OCI-LY1 (cell line): ENCODE measurements around the gene UBXN10.

Source experiments
- H2AFZ ChIP-seq: fragments of 200-600 bp; sonication (generic), shearing (Covaris generic); 2 replicates; pipeline ENCODE4 v1.6.0; 2014; ENCODE audit warnings: antibody characterized with exemption, mild to moderate bottlenecking, low read length
- H3F3A ChIP-seq: fragments of 200-600 bp; sonication (generic), shearing (Covaris generic); 2 replicates; pipeline ENCODE4 v1.6.0; 2014; ENCODE audit warnings: mild to moderate bottlenecking, antibody characterized with exemption, low read length, moderate library complexity; ENCODE audit not compliant: insufficient read depth
- H3K27ac ChIP-seq: fragments of 200-600 bp; sonication (generic); 2 replicates; pipeline ENCODE4 v1.5.1; 2014; ENCODE audit warnings: low read length, mixed run types, mild to moderate bottlenecking, low read depth; ENCODE audit not compliant: poor library complexity, severe bottlenecking
- H3K27me3 ChIP-seq: fragments of 200-600 bp; sonication (generic); 2 replicates; pipeline ENCODE4 v1.6.0; 2014; ENCODE audit warnings: antibody characterized with exemption, mild to moderate bottlenecking, low read length, moderate library complexity; ENCODE audit not compliant: insufficient read depth
- H3K36me3 ChIP-seq: fragments of 200-600 bp; sonication (generic); 2 replicates; pipeline ENCODE4 v1.6.1; 2014; ENCODE audit warnings: mild to moderate bottlenecking, antibody characterized with exemption, low read length, moderate library complexity, mixed read lengths; ENCODE audit not compliant: insufficient read depth
- H3K4me1 ChIP-seq: fragments of 200-600 bp; sonication (generic); 2 replicates; pipeline ENCODE4 v1.5.1; 2014; ENCODE audit warnings: mild to moderate bottlenecking, low read length, moderate library complexity; ENCODE audit not compliant: insufficient read depth, severe bottlenecking
- H3K4me2 ChIP-seq: fragments of 200-600 bp; sonication (generic), shearing (Covaris generic); 2 replicates; pipeline ENCODE4 v1.6.1; 2014; ENCODE audit warnings: low read length
- H3K4me3 ChIP-seq: fragments of 200-600 bp; sonication (generic); 2 replicates; pipeline ENCODE4 v1.5.1; 2014; ENCODE audit warnings: low read length, low read depth, mild to moderate bottlenecking, mixed read lengths; ENCODE audit not compliant: poor library complexity, severe bottlenecking
- H3K79me2 ChIP-seq: fragments of 200-600 bp; shearing (Covaris generic); 2 replicates; pipeline ENCODE4 v1.6.1; 2016; ENCODE audit warnings: mixed run types, low read length, mixed read lengths; ENCODE audit not compliant: insufficient read depth
- H3K9ac ChIP-seq: fragments of 200-600 bp; sonication (generic), shearing (Covaris generic); 2 replicates; pipeline ENCODE4 v1.6.1; 2014; ENCODE audit warnings: mild to moderate bottlenecking, low read length, mixed read lengths
- H3K9me2 ChIP-seq: fragments of 200-600 bp; sonication (generic), shearing (Covaris generic); 2 replicates; pipeline ENCODE4 v1.6.1; 2014; ENCODE audit warnings: low read depth, mild to moderate bottlenecking, low read length, mixed read lengths
- H3K9me3 ChIP-seq: fragments of 200-600 bp; shearing (Covaris generic); 2 replicates; pipeline ENCODE4 v1.6.1; 2014; ENCODE audit warnings: low read length, mixed read lengths
- H4K20me1 ChIP-seq: fragments of 200-600 bp; sonication (generic), shearing (Covaris generic); 2 replicates; pipeline ENCODE4 v1.6.0; 2016; ENCODE audit warnings: mild to moderate bottlenecking, low read length; ENCODE audit not compliant: insufficient read depth
- EZH2 ChIP-seq: fragments of 200-600 bp; sonication (generic), shearing (Covaris generic); IDR thresholded peaks from 2 replicates; pipeline ENCODE4 v1.8.0; 2017; ENCODE audit warnings: borderline replicate concordance, mixed run types, mild to moderate bottlenecking, antibody characterized with exemption, low read length, moderate library complexity, mixed read lengths
- TF ChIP-seq, protein P1 (sequence below): fragments of 200-600 bp; sonication (generic), shearing (Covaris generic); IDR thresholded peaks from 2 replicates; pipeline ENCODE4 v1.5.1; 2017; ENCODE audit warnings: mild to moderate bottlenecking, antibody characterized with exemption, low read length, moderate library complexity, mixed read lengths

UBXN10 gene

DNA sequence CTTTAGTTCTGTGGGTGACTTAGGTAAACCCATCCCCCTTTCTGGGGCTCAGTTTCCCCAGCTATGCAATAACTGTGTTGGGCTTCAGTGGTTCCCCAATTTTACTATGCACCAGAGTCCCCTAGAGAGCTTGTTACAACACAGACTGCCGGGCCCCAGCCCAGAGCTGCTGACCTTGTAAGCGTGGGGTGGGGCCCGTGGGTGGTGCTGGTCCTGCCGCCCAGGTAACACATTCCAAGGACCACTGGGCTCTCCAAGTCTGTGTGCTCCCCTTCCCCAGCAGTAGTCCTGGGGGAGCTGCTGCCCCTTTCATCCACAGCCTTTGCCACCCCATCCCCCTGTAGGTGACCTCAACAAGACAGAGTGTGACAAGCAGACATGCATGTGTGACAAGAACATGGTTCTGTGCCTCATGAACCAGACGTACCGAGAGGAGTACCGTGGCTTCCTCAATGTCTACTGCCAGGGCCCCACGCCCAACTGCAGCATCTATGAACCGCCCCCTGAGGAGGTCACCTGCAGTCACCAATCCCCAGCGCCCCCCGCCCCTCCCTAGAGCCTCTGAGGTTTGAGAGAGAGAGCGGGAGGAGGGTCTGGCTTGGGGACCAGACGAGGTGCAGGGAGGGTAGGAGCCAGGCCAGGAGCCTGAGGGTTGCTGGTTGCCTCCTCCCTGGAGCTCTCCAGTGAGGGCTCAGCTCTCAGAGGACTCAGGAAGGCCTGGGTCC is 37.9 kb upstream of the UBXN10 start:
- Histone ChIP-seq H3K9me3 (no peaks in the 10 kb centered on the region), H2AFZ (no peak overlapping the region), H3F3A (no peaks in the 10 kb centered on the region), H3K36me3 (no peaks in the 10 kb centered on the region), H4K20me1 (no peaks in the 10 kb centered on the region), H3K27me3 (no peaks in the 10 kb centered on the region), H3K9me2 (no peaks in the 10 kb centered on the region), H3K79me2 (no peaks in the 10 kb centered on the region), H3K4me3 (no peak overlapping the region), H3K9ac (no peak overlapping the region), H3K4me2 (no peak overlapping the region), H3K4me1 (peaks cover 6% of the 10 kb centered on the region), H3K27ac (no peak overlapping the region)
- TF ChIP-seq, protein P1, sequence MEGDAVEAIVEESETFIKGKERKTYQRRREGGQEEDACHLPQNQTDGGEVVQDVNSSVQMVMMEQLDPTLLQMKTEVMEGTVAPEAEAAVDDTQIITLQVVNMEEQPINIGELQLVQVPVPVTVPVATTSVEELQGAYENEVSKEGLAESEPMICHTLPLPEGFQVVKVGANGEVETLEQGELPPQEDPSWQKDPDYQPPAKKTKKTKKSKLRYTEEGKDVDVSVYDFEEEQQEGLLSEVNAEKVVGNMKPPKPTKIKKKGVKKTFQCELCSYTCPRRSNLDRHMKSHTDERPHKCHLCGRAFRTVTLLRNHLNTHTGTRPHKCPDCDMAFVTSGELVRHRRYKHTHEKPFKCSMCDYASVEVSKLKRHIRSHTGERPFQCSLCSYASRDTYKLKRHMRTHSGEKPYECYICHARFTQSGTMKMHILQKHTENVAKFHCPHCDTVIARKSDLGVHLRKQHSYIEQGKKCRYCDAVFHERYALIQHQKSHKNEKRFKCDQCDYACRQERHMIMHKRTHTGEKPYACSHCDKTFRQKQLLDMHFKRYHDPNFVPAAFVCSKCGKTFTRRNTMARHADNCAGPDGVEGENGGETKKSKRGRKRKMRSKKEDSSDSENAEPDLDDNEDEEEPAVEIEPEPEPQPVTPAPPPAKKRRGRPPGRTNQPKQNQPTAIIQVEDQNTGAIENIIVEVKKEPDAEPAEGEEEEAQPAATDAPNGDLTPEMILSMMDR = no peak
- no peak for TF ChIP-seq EZH2

DNA sequence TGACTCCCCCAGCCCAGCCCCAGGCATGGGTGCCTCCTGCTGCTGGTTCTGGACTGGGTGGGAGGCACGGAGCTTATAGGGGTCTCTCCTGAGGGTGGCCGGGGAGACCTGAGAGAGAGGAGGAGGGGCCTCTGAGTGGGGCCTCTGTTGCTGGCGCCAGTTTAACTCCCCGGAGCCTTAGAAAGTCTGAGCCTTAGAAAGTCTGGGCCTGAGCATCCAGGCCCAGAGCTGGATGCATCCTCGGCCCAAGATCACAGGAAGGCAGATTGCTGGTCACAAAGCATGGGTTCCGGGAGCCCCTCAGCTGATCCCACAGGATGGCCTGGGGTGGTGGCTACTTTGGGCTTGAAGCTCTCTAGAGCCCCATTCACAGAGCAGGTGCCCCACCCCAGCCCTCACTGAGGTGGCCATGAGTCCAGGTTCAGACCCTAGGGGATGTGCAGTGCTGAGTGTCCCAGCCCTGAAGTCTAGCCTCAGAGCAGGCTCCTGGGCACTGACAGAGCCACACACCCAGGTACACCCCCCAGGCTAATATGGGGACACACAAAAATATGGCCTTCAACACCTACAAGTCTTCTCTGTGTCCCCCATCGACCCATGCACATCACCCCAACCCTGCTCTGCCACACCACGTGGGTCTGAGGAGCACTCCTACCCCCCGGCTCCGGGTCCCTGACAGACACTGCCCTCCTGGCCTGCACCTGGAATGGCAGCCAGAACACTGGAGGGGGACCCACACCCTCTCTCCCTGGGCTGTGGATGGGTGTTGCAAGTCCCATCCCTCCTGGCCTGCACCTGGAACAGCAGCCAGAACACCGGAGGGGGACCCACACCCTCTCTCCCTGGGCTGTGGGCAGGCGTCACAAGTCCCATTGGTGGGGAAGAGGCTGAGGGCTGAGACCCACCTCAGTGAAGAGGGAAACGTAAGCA is 37.1 kb upstream of the UBXN10 start:
- Histone ChIP-seq H3K27ac (no peak overlapping the region), H3K9me3 (no peaks in the 10 kb centered on the region), H3K4me3 (no peak overlapping the region), H3K27me3 (no peaks in the 10 kb centered on the region), H4K20me1 (no peaks in the 10 kb centered on the region), H3K36me3 (no peaks in the 10 kb centered on the region), H3K4me2 (no peak overlapping the region), H3K9me2 (no peaks in the 10 kb centered on the region), H3F3A (no peaks in the 10 kb centered on the region), H3K79me2 (no peaks in the 10 kb centered on the region), H3K9ac (no peak overlapping the region), H3K4me1 (peaks cover 6% of the 10 kb centered on the region), H2AFZ (no peak overlapping the region)
- TF ChIP-seq EZH2 = no peak
- TF ChIP-seq, protein P1 = no peak

DNA sequence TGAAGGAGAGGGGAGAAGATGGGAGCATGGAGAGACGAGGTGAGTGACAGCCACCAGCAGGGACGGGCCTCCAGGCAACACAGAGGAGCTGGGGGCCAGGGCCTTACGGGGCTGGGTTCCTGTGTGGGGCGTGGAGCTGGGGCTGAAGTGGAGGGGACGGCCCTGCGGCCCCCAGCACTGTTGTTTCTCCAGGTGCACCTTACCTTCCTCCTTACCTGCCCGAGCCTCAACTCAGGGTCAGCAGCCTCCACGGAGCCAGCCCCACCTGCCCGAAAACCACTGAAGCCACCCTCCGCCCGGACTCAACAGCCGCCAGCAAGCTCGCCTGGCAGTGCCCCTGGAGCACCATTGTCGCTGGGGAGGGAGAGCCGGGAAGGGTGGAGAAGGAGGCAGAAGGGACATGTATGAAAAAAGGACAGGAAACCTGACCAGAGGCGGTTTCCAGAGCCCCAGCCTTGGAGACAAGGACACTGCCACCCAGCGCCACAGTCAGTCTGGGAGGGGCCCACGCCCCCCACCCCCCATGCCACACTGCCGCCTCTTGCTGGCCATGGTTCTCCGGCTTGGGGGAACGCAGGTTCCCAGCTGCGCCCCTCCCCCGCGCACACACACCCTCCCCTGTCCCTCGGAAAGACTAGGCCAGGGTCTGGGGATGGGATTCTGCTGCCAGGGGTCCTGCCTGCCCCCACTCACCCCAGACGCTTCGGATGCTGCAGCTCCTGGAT is 36.1 kb upstream of the UBXN10 start:
- Histone ChIP-seq H3K27me3 (no peaks in the 10 kb centered on the region), H3K9me3 (no peaks in the 10 kb centered on the region), H3K79me2 (no peaks in the 10 kb centered on the region), H3K4me1 (peaks cover 6% of the 10 kb centered on the region), H3K9me2 (no peaks in the 10 kb centered on the region), H3K36me3 (no peaks in the 10 kb centered on the region), H3K4me3 (no peak overlapping the region), H3K27ac (no peak overlapping the region), H2AFZ (no peak overlapping the region), H3K4me2 (no peak overlapping the region), H3F3A (no peaks in the 10 kb centered on the region), H3K9ac (no peak overlapping the region), H4K20me1 (no peaks in the 10 kb centered on the region)
- no peak for TF ChIP-seq EZH2
- TF ChIP-seq, protein P1 = no peak
